Measurements from ENCODE around the gene TMTC1.

DNA sequence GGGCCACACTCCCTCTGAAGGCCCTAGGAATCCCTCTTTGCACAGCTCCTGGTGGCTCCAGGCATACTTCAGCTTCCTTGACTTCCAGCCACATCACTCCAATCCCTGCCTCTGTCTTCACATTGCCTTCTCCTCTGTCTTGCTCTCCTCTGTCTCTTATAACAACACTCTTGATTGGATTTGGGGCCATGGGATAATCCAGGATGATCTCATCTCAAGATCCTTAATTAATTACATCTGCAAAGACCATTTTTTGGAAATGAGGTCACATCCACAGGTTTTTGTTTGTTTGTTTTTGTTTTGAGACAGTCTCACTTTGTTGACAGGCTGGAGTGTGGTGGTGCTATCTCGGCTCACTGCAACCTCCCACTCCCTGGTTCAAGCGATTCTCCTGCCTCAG lies 88.7 kb downstream of the TMTC1 start:
- TF ChIP-seq, protein P1, sequence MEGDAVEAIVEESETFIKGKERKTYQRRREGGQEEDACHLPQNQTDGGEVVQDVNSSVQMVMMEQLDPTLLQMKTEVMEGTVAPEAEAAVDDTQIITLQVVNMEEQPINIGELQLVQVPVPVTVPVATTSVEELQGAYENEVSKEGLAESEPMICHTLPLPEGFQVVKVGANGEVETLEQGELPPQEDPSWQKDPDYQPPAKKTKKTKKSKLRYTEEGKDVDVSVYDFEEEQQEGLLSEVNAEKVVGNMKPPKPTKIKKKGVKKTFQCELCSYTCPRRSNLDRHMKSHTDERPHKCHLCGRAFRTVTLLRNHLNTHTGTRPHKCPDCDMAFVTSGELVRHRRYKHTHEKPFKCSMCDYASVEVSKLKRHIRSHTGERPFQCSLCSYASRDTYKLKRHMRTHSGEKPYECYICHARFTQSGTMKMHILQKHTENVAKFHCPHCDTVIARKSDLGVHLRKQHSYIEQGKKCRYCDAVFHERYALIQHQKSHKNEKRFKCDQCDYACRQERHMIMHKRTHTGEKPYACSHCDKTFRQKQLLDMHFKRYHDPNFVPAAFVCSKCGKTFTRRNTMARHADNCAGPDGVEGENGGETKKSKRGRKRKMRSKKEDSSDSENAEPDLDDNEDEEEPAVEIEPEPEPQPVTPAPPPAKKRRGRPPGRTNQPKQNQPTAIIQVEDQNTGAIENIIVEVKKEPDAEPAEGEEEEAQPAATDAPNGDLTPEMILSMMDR (IDR thresholded peaks at IDR 0.05): no peak
- no peak for TF ChIP-seq EZH2 (IDR thresholded peaks at IDR 0.05; ENCODE audit: borderline replicate concordance, insufficient read depth, low read depth, low read length, poor library complexity, severe bottlenecking)

Data from B cell (primary cell).